Measurements from ENCODE around the gene DEPP1.

Gene DEPP1

GRCh38 chr10:44971935-44972757 is 6.5 kb downstream of the DEPP1 start:
- Histone ChIP-seq H3K27me3 (ENCODE audit: insufficient read depth, insufficient read length) (no peaks in the 10 kb centered on the region), H3K9me3 (ENCODE audit: insufficient read depth, low read length) (no peaks in the 10 kb centered on the region), H3K4me3 (ENCODE audit: insufficient read length, low read depth) (no peak overlapping the region), H3K4me1 (ENCODE audit: insufficient read depth, insufficient read length) (peaks cover 22% of the 10 kb centered on the region), H3K9ac (ENCODE audit: insufficient read length, low read depth) (no peak overlapping the region), H3K36me3 (ENCODE audit: insufficient read depth, insufficient read length, low read length) (peaks cover 36% of the 10 kb centered on the region)
- no peak for TF ChIP-seq YY1 (IDR thresholded peaks at IDR 0.05; ENCODE audit: insufficient read depth, insufficient read length)
- no peak for TF ChIP-seq SUZ12 (IDR thresholded peaks at IDR 0.05; ENCODE audit: extremely low read depth, insufficient read depth, insufficient read length)
- no peak for TF ChIP-seq ZNF274 (IDR thresholded peaks at IDR 0.05; ENCODE audit: low read depth, low read length)
- DNase-seq (ENCODE audit: low read depth, low spot score), result no peak

DNA sequence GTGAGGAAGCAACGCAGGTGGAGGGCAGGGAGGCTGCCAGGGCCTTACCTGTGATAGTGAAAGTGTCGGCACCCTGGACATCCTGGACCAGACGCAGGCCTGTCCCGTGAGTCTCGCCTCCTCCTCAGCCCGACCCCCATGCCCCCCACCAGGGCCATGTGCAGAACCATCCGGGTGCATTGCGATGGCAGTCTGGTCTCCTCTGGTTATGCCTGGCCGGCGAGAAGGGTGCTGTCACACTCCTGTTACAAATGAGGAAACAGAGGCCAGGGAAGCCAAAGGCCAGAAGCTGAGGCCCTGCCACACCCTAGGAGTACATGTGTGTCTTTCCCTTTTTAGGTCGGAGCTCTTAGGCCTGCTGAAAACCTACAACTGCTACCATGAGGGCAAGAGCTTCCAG is 7.2 kb downstream of the DEPP1 start:
- H3K9me3 ChIP-seq (ENCODE audit: insufficient read depth, low read length), result no peaks in the 10 kb centered on the region
- H3K9ac ChIP-seq (ENCODE audit: insufficient read length, low read depth), result no peak overlapping the region
- H3K4me1 ChIP-seq (ENCODE audit: insufficient read depth, insufficient read length), result peaks cover 17% of the 10 kb centered on the region
- no peaks in the 10 kb centered on the region for H3K27me3 ChIP-seq (ENCODE audit: insufficient read depth, insufficient read length)
- TF ChIP-seq ZNF274 (IDR thresholded peaks at IDR 0.05; ENCODE audit: low read depth, low read length) (no peak), YY1 (IDR thresholded peaks at IDR 0.05; ENCODE audit: insufficient read depth, insufficient read length) (no peak), SUZ12 (IDR thresholded peaks at IDR 0.05; ENCODE audit: extremely low read depth, insufficient read depth, insufficient read length) (no peak)
- no peak for DNase-seq (ENCODE audit: low read depth, low spot score)
- peaks cover 31% of the 10 kb centered on the region for H3K36me3 ChIP-seq (ENCODE audit: insufficient read depth, insufficient read length, low read length)
- no peak overlapping the region for H3K4me3 ChIP-seq (ENCODE audit: insufficient read length, low read depth)

GRCh38 chr10:44970812-44971395 is 7.7 kb downstream of the DEPP1 start:
- TF ChIP-seq ZNF274 (IDR thresholded peaks at IDR 0.05; ENCODE audit: low read depth, low read length), result no peak
- TF ChIP-seq SUZ12 (IDR thresholded peaks at IDR 0.05; ENCODE audit: extremely low read depth, insufficient read depth, insufficient read length), result no peak
- no peak for TF ChIP-seq YY1 (IDR thresholded peaks at IDR 0.05; ENCODE audit: insufficient read depth, insufficient read length)
- H3K9ac ChIP-seq (ENCODE audit: insufficient read length, low read depth), result no peak overlapping the region
- H3K4me3 ChIP-seq (ENCODE audit: insufficient read length, low read depth), result no peak overlapping the region
- no peak for DNase-seq (ENCODE audit: low read depth, low spot score)
- no peaks in the 10 kb centered on the region for H3K27me3 ChIP-seq (ENCODE audit: insufficient read depth, insufficient read length)
- H3K9me3 ChIP-seq (ENCODE audit: insufficient read depth, low read length), result no peaks in the 10 kb centered on the region
- H3K36me3 ChIP-seq (ENCODE audit: insufficient read depth, insufficient read length, low read length), result peaks cover 28% of the 10 kb centered on the region
- H3K4me1 ChIP-seq (ENCODE audit: insufficient read depth, insufficient read length), result peaks cover 14% of the 10 kb centered on the region

DNA sequence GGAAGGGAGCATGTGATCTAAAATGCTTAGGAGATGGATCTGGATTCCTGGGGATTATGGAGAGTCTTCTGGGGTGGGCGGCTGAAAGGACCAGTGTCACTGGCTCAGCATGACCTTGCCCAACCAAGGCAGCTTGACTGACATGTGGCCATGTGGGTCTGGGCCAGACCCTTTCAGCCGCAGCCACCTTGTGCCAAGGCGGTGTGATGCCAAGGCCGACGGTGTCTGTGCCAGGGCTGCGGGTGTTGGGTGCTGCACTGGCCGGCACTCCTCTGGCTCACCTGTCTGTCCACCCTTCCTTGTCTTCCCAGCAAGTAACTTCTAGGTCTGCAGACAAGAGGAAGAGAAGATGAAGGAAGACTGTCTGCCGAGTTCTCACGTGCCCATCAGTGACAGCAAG is 8.8 kb downstream of the DEPP1 start:
- H3K4me1 ChIP-seq (ENCODE audit: insufficient read depth, insufficient read length), result peaks cover 18% of the 10 kb centered on the region
- no peak overlapping the region for H3K9ac ChIP-seq (ENCODE audit: insufficient read length, low read depth)
- no peak for DNase-seq (ENCODE audit: low read depth, low spot score)
- H3K4me3 ChIP-seq (ENCODE audit: insufficient read length, low read depth), result no peak overlapping the region
- H3K36me3 ChIP-seq (ENCODE audit: insufficient read depth, insufficient read length, low read length), result peaks cover 28% of the 10 kb centered on the region
- TF ChIP-seq YY1 (IDR thresholded peaks at IDR 0.05; ENCODE audit: insufficient read depth, insufficient read length) (no peak), SUZ12 (IDR thresholded peaks at IDR 0.05; ENCODE audit: extremely low read depth, insufficient read depth, insufficient read length) (no peak), ZNF274 (IDR thresholded peaks at IDR 0.05; ENCODE audit: low read depth, low read length) (no peak)
- H3K9me3 ChIP-seq (ENCODE audit: insufficient read depth, low read length), result no peaks in the 10 kb centered on the region
- no peaks in the 10 kb centered on the region for H3K27me3 ChIP-seq (ENCODE audit: insufficient read depth, insufficient read length)

GRCh38 chr10:44968500-44969400 is 9.9 kb downstream of the DEPP1 start:
- Histone ChIP-seq H3K36me3 (ENCODE audit: insufficient read depth, insufficient read length, low read length) (peaks cover 28% of the 10 kb centered on the region), H3K27me3 (ENCODE audit: insufficient read depth, insufficient read length) (no peaks in the 10 kb centered on the region), H3K4me1 (ENCODE audit: insufficient read depth, insufficient read length) (peaks cover 12% of the 10 kb centered on the region), H3K9ac (ENCODE audit: insufficient read length, low read depth) (no peak overlapping the region), H3K4me3 (ENCODE audit: insufficient read length, low read depth) (no peak overlapping the region), H3K9me3 (ENCODE audit: insufficient read depth, low read length) (no peaks in the 10 kb centered on the region)
- DNase-seq (ENCODE audit: low read depth, low spot score), result no peak
- no peak for TF ChIP-seq SUZ12 (IDR thresholded peaks at IDR 0.05; ENCODE audit: extremely low read depth, insufficient read depth, insufficient read length)
- no peak for TF ChIP-seq ZNF274 (IDR thresholded peaks at IDR 0.05; ENCODE audit: low read depth, low read length)
- no peak for TF ChIP-seq YY1 (IDR thresholded peaks at IDR 0.05; ENCODE audit: insufficient read depth, insufficient read length)

- H3K27me3 ChIP-seq (ENCODE audit: insufficient read depth, insufficient read length), result no peaks in the 10 kb centered on the region
- peaks cover 11% of the 10 kb centered on the region for H3K4me1 ChIP-seq (ENCODE audit: insufficient read depth, insufficient read length)
- H3K9me3 ChIP-seq (ENCODE audit: insufficient read depth, low read length), result no peaks in the 10 kb centered on the region
- H3K4me3 ChIP-seq (ENCODE audit: insufficient read length, low read depth), result no peak overlapping the region
- H3K36me3 ChIP-seq (ENCODE audit: insufficient read depth, insufficient read length, low read length), result peaks cover 28% of the 10 kb centered on the region
- H3K9ac ChIP-seq (ENCODE audit: insufficient read length, low read depth), result no peak overlapping the region
- no peak for DNase-seq (ENCODE audit: low read depth, low spot score)
- TF ChIP-seq SUZ12 (IDR thresholded peaks at IDR 0.05; ENCODE audit: extremely low read depth, insufficient read depth, insufficient read length) (no peak), ZNF274 (IDR thresholded peaks at IDR 0.05; ENCODE audit: low read depth, low read length) (no peak), YY1 (IDR thresholded peaks at IDR 0.05; ENCODE audit: insufficient read depth, insufficient read length) (no peak)
These were observed 10.5 kb downstream of the DEPP1 start for GRCh38 chr10:44968091-44968490.

Measured in NT2/D1 (cell line).